Activated T-cell treated with anti-CD3 and anti-CD28 coated beads, Interleukin-2, amount 50 U/mL, for 48 hours (primary cell): ENCODE data around the gene NEURL3.
"Not testable (repeated sequence)": the region's sequence is repeated elsewhere in the genome, so short reads cannot be mapped to it uniquely, and the experiment has no call there.

ENCODE experiments used
- DNase-seq, 2 experiments: peaks; one replicate each; pipeline ENCODE4 v3.0.0-alpha.2; 2020

NEURL3 gene

GRCh38 chr2:96506016-96506906, 1.1 kb upstream of the NEURL3 start:
- peak in 1 of 2 experiments; percentile 14 for DNase-seq

GRCh38 chr2:96503637-96504243, 1.4 kb downstream of the NEURL3 start:
- peak in 1 of 2 experiments; percentile 11 for DNase-seq

GRCh38 chr2:96502891-96503636, 2.1 kb downstream of the NEURL3 start:
- DNase-seq = peak in 1 of 2 experiments; percentile 14

- no peak for DNase-seq
Measured at GRCh38 chr2:96501886-96502810, 3.0 kb downstream of the NEURL3 start.

- DNase-seq = no peak
Measured at GRCh38 chr2:96501471-96501874, 3.7 kb downstream of the NEURL3 start.

- DNase-seq = peak in 1 of 2 experiments; percentile 10
Measured at GRCh38 chr2:96500385-96501066, 4.6 kb downstream of the NEURL3 start.

GRCh38 chr2:96499061-96499960, 5.8 kb downstream of the NEURL3 start:
- no peak for DNase-seq

- DNase-seq = not testable (repeated sequence)
Measured at GRCh38 chr2:96498611-96499010, 6.5 kb downstream of the NEURL3 start.

- no peak for DNase-seq
Measured at GRCh38 chr2:96498021-96498431, 7.1 kb downstream of the NEURL3 start.

- DNase-seq = no peak
Measured at GRCh38 chr2:96495982-96496629, 9.1 kb downstream of the NEURL3 start.

GRCh38 chr2:96494188-96494587, 11.0 kb downstream of the NEURL3 start:
- DNase-seq = no peak

- no peak for DNase-seq
Measured at GRCh38 chr2:96493072-96493471, 12.1 kb downstream of the NEURL3 start.

GRCh38 chr2:96491860-96492497, 13.2 kb downstream of the NEURL3 start:
- no peak for DNase-seq

- no peak for DNase-seq
Measured at GRCh38 chr2:96489663-96490062, 15.5 kb downstream of the NEURL3 start.

GRCh38 chr2:96489261-96489660, 15.9 kb downstream of the NEURL3 start:
- no peak for DNase-seq

GRCh38 chr2:96486696-96487095, 18.5 kb downstream of the NEURL3 start:
- no peak for DNase-seq

- DNase-seq = peak; percentile 84 to 88
Measured at GRCh38 chr2:96485751-96486651, 19.2 kb downstream of the NEURL3 start.

GRCh38 chr2:96485350-96485749, 19.8 kb downstream of the NEURL3 start:
- DNase-seq = no peak
